ENCODE measurements around the gene DCUN1D3.

DCUN1D3 gene

GRCh38 chr16:20923876-20924275 lies 23.7 kb upstream of the DCUN1D3 start:
- no peak overlapping the region for H3K4me3 ChIP-seq (ENCODE audit: low read depth, low read length)
- no peak for DNase-seq (ENCODE audit: low read depth)

GRCh38 chr16:20920799-20921198 lies 20.6 kb upstream of the DCUN1D3 start:
- H3K4me3 ChIP-seq (ENCODE audit: low read depth, low read length), result no peak overlapping the region
- DNase-seq (ENCODE audit: low read depth), result no peak

GRCh38 chr16:20920091-20920490 lies 19.9 kb upstream of the DCUN1D3 start:
- H3K4me3 ChIP-seq (ENCODE audit: low read depth, low read length), result no peak overlapping the region
- no peak for DNase-seq (ENCODE audit: low read depth)

- no peak overlapping the region for H3K4me3 ChIP-seq (ENCODE audit: low read depth, low read length)
- DNase-seq (ENCODE audit: low read depth), result peak; percentile 73
Measured at GRCh38 chr16:20918486-20919239, 18.5 kb upstream of the DCUN1D3 start.

GRCh38 chr16:20916942-20917341 lies 16.8 kb upstream of the DCUN1D3 start:
- no peak for DNase-seq (ENCODE audit: low read depth)
- H3K4me3 ChIP-seq (ENCODE audit: low read depth, low read length), result no peak overlapping the region

GRCh38 chr16:20916289-20916688 lies 16.1 kb upstream of the DCUN1D3 start:
- DNase-seq (ENCODE audit: low read depth), result no peak
- H3K4me3 ChIP-seq (ENCODE audit: low read depth, low read length), result no peak overlapping the region

GRCh38 chr16:20911361-20911760 lies 11.2 kb upstream of the DCUN1D3 start:
- no peak for DNase-seq (ENCODE audit: low read depth)
- no peak overlapping the region for H3K4me3 ChIP-seq (ENCODE audit: low read depth, low read length)

GRCh38 chr16:20910781-20911321 lies 10.7 kb upstream of the DCUN1D3 start:
- no peak overlapping the region for H3K4me3 ChIP-seq (ENCODE audit: low read depth, low read length)
- peak; percentile 85 for DNase-seq (ENCODE audit: low read depth)

GRCh38 chr16:20906341-20907255 lies 6.4 kb upstream of the DCUN1D3 start:
- H3K4me3 ChIP-seq (ENCODE audit: low read depth, low read length), result no peak overlapping the region
- peak; percentile 74 for DNase-seq (ENCODE audit: low read depth)

GRCh38 chr16:20905576-20905975 lies 5.4 kb upstream of the DCUN1D3 start:
- H3K4me3 ChIP-seq (ENCODE audit: low read depth, low read length), result no peak overlapping the region
- no peak for DNase-seq (ENCODE audit: low read depth)

GRCh38 chr16:20904507-20905081 lies 4.4 kb upstream of the DCUN1D3 start:
- no peak overlapping the region for H3K4me3 ChIP-seq (ENCODE audit: low read depth, low read length)
- no peak for DNase-seq (ENCODE audit: low read depth)

GRCh38 chr16:20903899-20904506 lies 3.8 kb upstream of the DCUN1D3 start:
- no peak for DNase-seq (ENCODE audit: low read depth)
- H3K4me3 ChIP-seq (ENCODE audit: low read depth, low read length), result no peak overlapping the region

- no peak for DNase-seq (ENCODE audit: low read depth)
- no peak overlapping the region for H3K4me3 ChIP-seq (ENCODE audit: low read depth, low read length)
Measured at GRCh38 chr16:20903116-20903898, 3.1 kb upstream of the DCUN1D3 start.

GRCh38 chr16:20902426-20902825 lies 2.3 kb upstream of the DCUN1D3 start:
- H3K4me3 ChIP-seq (ENCODE audit: low read depth, low read length), result no peak overlapping the region
- no peak for DNase-seq (ENCODE audit: low read depth)

- no peak for DNase-seq (ENCODE audit: low read depth)
- H3K4me3 ChIP-seq (ENCODE audit: low read depth, low read length), result peak overlapping the region; percentile 96
Measured at GRCh38 chr16:20901436-20902112, 1.4 kb upstream of the DCUN1D3 start.

- peak overlapping the region; percentile 96 for H3K4me3 ChIP-seq (ENCODE audit: low read depth, low read length)
- DNase-seq (ENCODE audit: low read depth), result no peak
Measured at GRCh38 chr16:20901068-20901435, 894 bp upstream of the DCUN1D3 start.

GRCh38 chr16:20899477-20900298 lies 470 bp downstream of the DCUN1D3 start:
- DNase-seq (ENCODE audit: low read depth), result no peak
- H3K4me3 ChIP-seq (ENCODE audit: low read depth, low read length), result peak overlapping the region; percentile 96

- DNase-seq (ENCODE audit: low read depth), result no peak
- H3K4me3 ChIP-seq (ENCODE audit: low read depth, low read length), result peak overlapping the region; percentile 96
Measured at GRCh38 chr16:20899071-20899470, 1.1 kb downstream of the DCUN1D3 start.
